Activated naive CD8-positive, alpha-beta T cell treated with anti-CD3 and anti-CD28 coated beads, Interleukin-2, amount 50 U/mL, for 24 hours (primary cell): Measurements from ENCODE around the gene KIF26B.

Experiments used
- ATAC-seq: fragments of 150-1000 bp; cut with Tn5 transposase; one replicate; pipeline ENCODE4 v1.10.0; 2021
- DNase-seq: peaks from one replicate; pipeline ENCODE4 v3.0.0; 2021
- H3K27ac Mint-ChIP-seq: one replicate; pipeline ENCODE4 v1.8.0; 2021; ENCODE audit warnings: mild to moderate bottlenecking, mixed read lengths
- H3K27me3 Mint-ChIP-seq: one replicate; pipeline ENCODE4 v1.8.0; 2021; ENCODE audit warnings: mixed read lengths
- H3K36me3 Mint-ChIP-seq: one replicate; pipeline ENCODE4 v1.8.0; 2021; ENCODE audit warnings: low read depth, mixed read lengths
- H3K4me1 Mint-ChIP-seq: one replicate; pipeline ENCODE4 v1.8.0; 2021; ENCODE audit warnings: mixed read lengths
- H3K4me3 Mint-ChIP-seq: one replicate; pipeline ENCODE4 v1.8.0; 2021; ENCODE audit warnings: mild to moderate bottlenecking, moderate library complexity, mixed read lengths
- H3K9me3 Mint-ChIP-seq: one replicate; pipeline ENCODE4 v1.8.0; 2021; ENCODE audit warnings: mixed read lengths

KIF26B gene

DNA sequence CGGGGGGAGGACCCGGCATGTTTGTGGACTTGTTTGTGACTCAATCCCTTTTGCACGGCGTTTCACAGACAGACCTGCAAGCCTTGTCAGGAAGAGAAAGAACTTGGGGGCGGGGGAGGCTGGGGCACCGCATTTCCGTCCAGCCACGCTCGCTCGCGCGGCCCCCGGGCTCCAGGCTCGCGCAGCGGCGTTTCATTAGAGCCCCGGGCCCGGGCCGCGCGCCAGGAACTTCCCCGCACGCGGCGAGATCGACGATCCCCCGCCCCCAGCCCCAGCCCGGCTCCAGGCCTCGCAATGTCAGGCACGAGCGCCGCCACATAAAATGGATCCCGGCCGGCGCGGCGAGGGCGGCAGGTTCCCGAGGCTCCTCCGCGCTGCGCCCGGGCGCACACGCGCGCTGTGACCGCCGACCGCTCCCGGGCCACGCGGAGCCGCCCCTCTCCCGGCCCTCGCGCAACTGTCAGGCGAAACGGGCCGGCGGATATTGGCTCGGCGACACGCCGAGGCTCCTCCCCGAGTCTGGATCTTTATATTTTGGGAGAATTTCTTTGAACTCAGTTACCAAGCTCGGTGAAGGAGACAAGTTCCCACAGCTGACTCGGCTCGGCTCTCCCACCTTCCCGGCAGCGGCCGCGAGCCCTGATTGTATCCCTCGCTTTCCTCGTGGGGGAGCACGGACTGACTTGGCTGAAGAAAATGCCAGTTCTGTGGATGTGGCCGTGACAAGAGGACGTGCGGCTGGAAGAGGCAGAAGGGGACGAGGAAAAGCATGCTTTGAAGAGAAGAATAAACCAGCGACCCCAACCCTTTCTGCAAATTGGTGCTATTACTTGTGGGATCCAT, at the start of gene KIF26B:
Gene KIF26B, plus strand, starts transcription at position 557 of the 843 bp plus-strand sequence. CDS start 440 bp downstream, outside the sequence.
- peak within 1 kb of the TSS; percentile 71 for H3K4me3 Mint-ChIP-seq
- H3K9me3 Mint-ChIP-seq: peaks cover 2% of the 10 kb centered on the region
- no peaks in the 10 kb centered on the region for H3K36me3 Mint-ChIP-seq
- no peak for ATAC-seq
- H3K4me1 Mint-ChIP-seq: peaks cover 23% of the 10 kb centered on the region
- H3K27ac Mint-ChIP-seq: no peak within 1 kb of the TSS
- DNase-seq: peak; percentile 37
- peaks cover 72% of the 10 kb centered on the region for H3K27me3 Mint-ChIP-seq

DNA sequence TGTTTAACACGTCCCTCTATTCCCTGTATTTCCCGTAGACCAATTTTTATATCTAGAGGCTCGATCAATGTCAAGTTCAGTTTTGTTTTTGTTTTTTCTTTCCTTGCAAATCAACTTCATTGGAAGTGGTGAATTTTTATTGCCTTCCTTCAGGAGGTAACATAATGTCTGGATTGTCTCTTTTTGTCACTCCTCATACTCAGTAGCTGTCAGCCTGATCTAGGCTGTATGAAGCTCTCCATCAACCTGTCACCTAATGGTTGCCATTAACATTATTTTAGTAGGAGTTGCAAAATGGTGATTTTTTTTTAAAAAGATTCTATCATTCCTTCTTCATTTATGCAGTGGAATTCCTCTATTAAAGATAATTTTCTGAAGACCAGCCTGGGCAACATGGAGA, 49.7 kb upstream of the KIF26B start:
- Mint-ChIP-seq H3K36me3 (no peaks in the 10 kb centered on the region), H3K4me3 (no peak overlapping the region), H3K9me3 (no peaks in the 10 kb centered on the region), H3K27me3 (no peaks in the 10 kb centered on the region), H3K4me1 (no peaks in the 10 kb centered on the region), H3K27ac (no peak overlapping the region)
- ATAC-seq (no peak), DNase-seq (no peak)

DNA sequence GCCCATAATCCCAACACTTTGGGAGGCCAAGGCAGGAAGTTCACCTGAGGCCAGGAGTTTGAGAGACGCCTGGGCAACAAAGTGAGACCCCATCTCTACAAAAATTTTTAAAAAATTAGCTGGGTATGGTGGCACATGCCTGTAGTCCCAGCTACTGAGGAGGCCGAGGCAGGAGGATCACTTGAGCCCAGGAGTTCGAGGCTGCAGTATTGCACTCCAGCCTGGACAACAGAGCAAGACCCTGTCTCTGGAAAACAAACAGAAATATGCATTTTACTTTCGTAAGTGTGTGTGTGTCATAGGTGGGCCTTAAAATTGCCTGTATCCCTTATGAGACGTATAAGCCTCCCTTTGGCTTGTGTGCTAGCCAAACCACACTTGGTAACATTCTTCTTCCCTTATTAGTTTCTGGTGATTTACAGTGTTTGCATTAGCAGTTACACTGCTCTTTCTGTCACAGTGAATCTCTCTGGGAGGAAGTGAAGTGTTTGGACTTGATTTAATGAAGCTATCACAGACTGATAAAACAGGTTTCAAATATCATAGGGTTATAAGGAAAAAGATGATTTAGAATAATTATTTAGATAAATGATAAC, 48.9 kb upstream of the KIF26B start:
- H3K4me1 Mint-ChIP-seq: no peaks in the 10 kb centered on the region
- DNase-seq (no peak), ATAC-seq (no peak)
- H3K9me3 Mint-ChIP-seq: no peaks in the 10 kb centered on the region
- no peak overlapping the region for H3K27ac Mint-ChIP-seq
- no peaks in the 10 kb centered on the region for H3K27me3 Mint-ChIP-seq
- H3K4me3 Mint-ChIP-seq: no peak overlapping the region
- no peaks in the 10 kb centered on the region for H3K36me3 Mint-ChIP-seq

DNA sequence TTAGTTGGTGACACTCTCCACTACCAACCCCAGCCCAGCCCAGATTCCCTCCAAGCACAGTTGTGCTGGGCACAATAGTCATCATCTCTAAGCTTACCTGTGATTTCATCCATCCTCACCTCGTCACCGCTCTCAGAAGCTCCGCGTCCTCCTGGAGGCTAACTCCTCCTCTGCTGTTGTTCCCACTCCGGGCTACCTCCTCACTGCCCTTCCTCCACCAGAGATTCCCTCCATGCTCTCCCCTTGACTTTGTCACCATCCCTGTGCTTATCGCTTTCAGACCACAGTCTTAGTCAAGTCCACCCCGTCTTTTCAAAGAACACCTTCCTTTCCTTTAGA, 47.0 kb upstream of the KIF26B start:
- H3K4me3 Mint-ChIP-seq: no peak overlapping the region
- DNase-seq (no peak), ATAC-seq (no peak)

DNA sequence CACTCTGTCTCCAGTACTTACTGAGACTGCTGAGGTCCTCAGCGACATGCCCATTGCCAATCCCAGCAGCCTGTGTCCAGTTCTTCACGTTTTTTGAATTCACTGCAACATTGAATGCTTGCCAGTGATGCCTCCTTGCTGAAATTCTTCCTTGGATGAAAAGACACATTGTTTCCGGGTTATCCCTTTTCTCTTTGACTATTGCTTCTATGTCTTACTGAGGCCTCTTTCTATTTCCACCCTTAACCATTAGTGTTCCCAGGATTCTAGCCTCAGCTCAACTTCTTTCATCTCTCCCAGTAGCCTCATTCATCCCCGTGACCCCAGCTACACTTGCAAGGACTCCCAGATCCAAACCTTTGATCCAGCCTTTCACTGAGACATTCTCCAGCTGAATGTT, 46.5 kb upstream of the KIF26B start:
- Mint-ChIP-seq H3K36me3 (no peaks in the 10 kb centered on the region), H3K4me3 (no peak overlapping the region), H3K27me3 (no peaks in the 10 kb centered on the region), H3K9me3 (no peaks in the 10 kb centered on the region), H3K27ac (no peak overlapping the region), H3K4me1 (no peaks in the 10 kb centered on the region)
- DNase-seq: no peak
- ATAC-seq: no peak

More for the DNA sequence above, 47.0 kb upstream of the KIF26B start:
- no peaks in the 10 kb centered on the region for H3K27me3 Mint-ChIP-seq
- no peaks in the 10 kb centered on the region for H3K36me3 Mint-ChIP-seq
- H3K9me3 Mint-ChIP-seq: no peaks in the 10 kb centered on the region
- no peak overlapping the region for H3K27ac Mint-ChIP-seq
- H3K4me1 Mint-ChIP-seq: no peaks in the 10 kb centered on the region

DNA sequence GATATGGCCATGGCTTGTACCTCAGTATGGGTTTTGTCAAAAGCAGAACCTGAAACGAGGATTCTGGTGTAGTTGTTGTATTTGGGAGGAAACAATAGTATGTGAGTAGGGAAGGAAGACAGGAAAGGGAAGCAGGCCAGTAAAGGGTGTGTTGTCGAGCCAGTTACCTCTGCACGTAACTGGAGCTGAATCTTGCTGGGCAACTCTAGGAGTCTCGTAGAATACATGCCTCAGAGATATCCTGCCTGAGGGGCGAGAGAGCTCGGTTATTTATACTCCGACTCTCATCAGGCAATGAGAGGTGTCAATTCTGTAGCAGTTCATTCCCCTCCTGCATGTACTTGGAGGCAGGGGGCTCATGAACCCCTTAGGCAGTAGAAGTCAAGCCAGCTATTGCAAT, 45.9 kb upstream of the KIF26B start:
- Mint-ChIP-seq H3K4me1 (no peaks in the 10 kb centered on the region), H3K27ac (no peak overlapping the region), H3K4me3 (no peak overlapping the region), H3K36me3 (no peaks in the 10 kb centered on the region), H3K27me3 (no peaks in the 10 kb centered on the region), H3K9me3 (no peaks in the 10 kb centered on the region)
- no peak for ATAC-seq
- DNase-seq: no peak

DNA sequence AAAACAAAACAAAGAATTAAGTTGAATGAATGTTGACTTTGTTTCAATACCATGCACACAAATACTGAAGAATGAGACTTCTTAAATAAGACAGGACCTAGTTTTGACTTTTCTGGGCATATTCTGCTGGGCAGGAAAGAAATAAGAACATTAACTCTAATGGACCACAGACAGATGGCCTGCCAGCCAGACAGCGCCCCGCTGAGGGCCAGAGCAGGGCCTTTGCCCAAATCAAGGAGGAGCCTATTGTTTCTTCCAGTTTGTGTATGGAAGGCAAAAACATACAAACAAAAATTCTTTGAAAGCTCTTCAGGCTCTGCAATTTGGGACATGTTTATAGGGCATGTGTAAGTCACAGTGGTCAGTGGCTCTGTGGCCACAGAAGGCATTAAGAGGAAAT, 44.4 kb upstream of the KIF26B start:
- Mint-ChIP-seq H3K9me3 (no peaks in the 10 kb centered on the region), H3K27me3 (no peaks in the 10 kb centered on the region), H3K4me1 (no peaks in the 10 kb centered on the region), H3K36me3 (no peaks in the 10 kb centered on the region), H3K27ac (no peak overlapping the region), H3K4me3 (no peak overlapping the region)
- no peak for ATAC-seq
- no peak for DNase-seq

DNA sequence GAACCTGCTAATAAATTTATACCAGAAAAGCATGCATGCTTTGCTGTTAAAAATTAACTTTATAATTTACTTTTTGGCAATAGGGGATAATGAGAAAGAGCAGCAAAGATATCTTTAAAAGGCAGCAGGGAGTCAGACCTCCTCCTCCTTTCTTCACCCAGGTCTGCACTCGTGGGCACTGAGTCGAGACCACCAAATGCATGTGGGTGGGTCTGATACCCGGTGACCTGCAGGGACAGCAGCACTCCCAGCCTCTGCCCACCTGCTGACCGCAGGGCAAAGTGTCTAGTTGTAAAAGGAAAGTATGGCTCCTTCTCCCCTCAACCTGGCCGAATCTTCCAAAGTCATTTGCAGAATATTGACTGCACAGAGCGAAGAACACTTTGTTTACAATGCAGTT, 43.7 kb upstream of the KIF26B start:
- Mint-ChIP-seq H3K4me1 (no peaks in the 10 kb centered on the region), H3K9me3 (no peaks in the 10 kb centered on the region), H3K36me3 (no peaks in the 10 kb centered on the region), H3K27me3 (no peaks in the 10 kb centered on the region), H3K4me3 (no peak overlapping the region), H3K27ac (no peak overlapping the region)
- ATAC-seq: no peak
- DNase-seq: no peak

DNA sequence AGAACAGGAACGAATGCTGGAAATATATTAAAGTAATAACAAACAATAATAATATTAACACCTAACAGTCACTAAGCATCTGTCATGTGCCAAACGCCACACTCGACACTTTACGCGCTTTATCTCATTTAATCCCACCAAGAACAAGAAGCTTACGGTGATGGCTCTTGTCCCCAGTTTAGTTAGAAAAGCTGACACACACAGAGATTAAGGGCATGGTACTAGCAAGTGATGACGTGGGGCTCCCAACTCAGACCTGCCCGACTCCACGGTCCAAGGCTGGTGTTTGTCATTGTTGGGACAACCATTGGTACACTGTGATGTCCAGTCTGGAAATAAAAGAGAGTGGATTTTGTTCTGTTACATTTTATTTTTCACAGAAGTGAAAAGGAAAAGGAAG, 41.1 kb upstream of the KIF26B start:
- no peaks in the 10 kb centered on the region for H3K9me3 Mint-ChIP-seq
- DNase-seq (no peak), ATAC-seq (no peak)
- H3K36me3 Mint-ChIP-seq: no peaks in the 10 kb centered on the region
- H3K27ac Mint-ChIP-seq: no peak overlapping the region
- H3K4me1 Mint-ChIP-seq: no peaks in the 10 kb centered on the region
- H3K27me3 Mint-ChIP-seq: no peaks in the 10 kb centered on the region
- no peak overlapping the region for H3K4me3 Mint-ChIP-seq

DNA sequence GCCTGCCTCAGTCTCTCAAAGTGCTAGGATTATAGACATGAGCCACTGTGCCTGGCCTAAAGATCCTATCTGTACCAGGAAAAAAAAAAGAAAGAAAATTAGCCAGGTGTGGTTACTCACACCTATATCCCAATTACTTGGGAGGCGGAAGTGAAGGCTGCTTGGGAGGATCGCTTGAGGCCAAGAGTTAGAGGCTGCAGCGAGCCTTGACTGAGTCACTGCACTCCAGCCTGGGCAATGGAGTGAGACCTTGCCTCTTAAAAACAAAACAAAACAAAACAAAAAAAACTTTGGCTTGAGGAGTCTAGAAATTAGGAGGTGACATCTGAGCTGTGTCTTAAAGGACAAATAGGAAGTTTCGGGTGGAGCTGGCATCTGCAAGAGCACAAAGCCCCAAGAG, 38.7 kb upstream of the KIF26B start:
- Mint-ChIP-seq H3K27ac (no peak overlapping the region), H3K9me3 (no peaks in the 10 kb centered on the region), H3K4me3 (no peak overlapping the region), H3K27me3 (no peaks in the 10 kb centered on the region), H3K36me3 (no peaks in the 10 kb centered on the region), H3K4me1 (no peaks in the 10 kb centered on the region)
- no peak for ATAC-seq
- no peak for DNase-seq

DNA sequence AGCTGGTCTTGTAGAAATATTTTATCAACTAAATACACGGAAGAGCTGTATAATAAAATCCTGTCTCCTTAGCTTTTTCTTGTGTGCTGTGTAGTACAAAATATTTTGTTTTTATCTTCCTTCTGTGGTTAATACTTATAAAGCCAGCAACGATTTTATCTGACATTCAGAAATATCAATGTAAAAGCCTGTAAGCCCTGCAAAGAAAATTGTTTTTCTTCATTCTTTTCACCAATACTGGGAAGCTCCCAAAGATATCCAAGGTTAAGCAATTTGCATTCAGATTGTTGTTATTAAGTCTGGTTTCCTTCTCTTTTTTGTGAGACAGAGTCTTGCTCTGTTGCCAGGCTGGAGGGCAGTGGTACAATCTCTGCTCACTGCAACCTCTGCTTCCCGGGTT, 38.0 kb upstream of the KIF26B start:
- no peaks in the 10 kb centered on the region for H3K4me1 Mint-ChIP-seq
- no peak for ATAC-seq
- H3K27ac Mint-ChIP-seq: no peak overlapping the region
- H3K27me3 Mint-ChIP-seq: no peaks in the 10 kb centered on the region
- DNase-seq: no peak
- H3K36me3 Mint-ChIP-seq: no peaks in the 10 kb centered on the region
- no peaks in the 10 kb centered on the region for H3K9me3 Mint-ChIP-seq
- no peak overlapping the region for H3K4me3 Mint-ChIP-seq

DNA sequence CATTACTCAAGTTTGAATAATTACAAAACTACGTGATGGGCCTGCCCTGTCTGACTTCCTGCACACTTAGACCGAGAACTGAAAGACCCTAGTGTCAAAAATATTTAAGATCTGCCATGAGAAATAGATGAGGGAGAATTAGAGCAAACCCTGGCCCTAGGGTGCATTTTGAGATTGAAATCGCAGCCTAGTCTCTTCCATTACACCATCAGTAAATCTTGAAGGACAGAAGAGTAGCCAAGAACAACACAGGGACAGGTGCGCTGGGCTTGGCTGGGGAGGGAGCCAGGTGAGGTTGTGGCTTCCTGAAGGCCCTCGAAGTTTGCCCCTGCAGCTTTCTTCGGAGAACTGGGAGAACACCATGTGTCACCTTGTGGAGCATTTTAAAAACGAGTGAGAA, 36.7 kb upstream of the KIF26B start:
- H3K4me1 Mint-ChIP-seq: no peaks in the 10 kb centered on the region
- no peak for ATAC-seq
- H3K9me3 Mint-ChIP-seq: no peaks in the 10 kb centered on the region
- H3K27me3 Mint-ChIP-seq: no peaks in the 10 kb centered on the region
- H3K27ac Mint-ChIP-seq: no peak overlapping the region
- no peaks in the 10 kb centered on the region for H3K36me3 Mint-ChIP-seq
- no peak overlapping the region for H3K4me3 Mint-ChIP-seq
- no peak for DNase-seq

DNA sequence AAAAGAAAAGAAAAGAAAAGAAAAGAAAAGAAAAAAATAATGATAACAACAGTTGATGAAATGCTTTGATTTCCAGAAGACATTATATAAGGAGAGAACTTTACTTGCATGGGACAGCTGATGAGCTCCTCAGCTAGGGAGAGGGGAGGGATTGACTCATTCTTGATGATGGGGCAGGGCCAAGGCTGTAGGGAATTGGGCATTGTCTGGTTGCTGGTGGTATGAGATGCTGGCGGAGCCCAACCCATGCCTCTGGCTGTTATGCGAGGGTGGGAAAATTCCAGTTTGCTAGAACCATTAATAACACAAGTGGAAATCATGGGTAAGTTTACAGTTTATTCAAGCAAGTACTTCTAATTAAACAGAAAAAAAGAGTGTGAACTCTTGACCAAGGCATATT, 36.0 kb upstream of the KIF26B start:
- Mint-ChIP-seq H3K36me3 (no peaks in the 10 kb centered on the region), H3K27ac (no peak overlapping the region), H3K9me3 (no peaks in the 10 kb centered on the region), H3K4me3 (no peak overlapping the region), H3K27me3 (no peaks in the 10 kb centered on the region), H3K4me1 (no peaks in the 10 kb centered on the region)
- no peak for DNase-seq
- ATAC-seq: no peak

DNA sequence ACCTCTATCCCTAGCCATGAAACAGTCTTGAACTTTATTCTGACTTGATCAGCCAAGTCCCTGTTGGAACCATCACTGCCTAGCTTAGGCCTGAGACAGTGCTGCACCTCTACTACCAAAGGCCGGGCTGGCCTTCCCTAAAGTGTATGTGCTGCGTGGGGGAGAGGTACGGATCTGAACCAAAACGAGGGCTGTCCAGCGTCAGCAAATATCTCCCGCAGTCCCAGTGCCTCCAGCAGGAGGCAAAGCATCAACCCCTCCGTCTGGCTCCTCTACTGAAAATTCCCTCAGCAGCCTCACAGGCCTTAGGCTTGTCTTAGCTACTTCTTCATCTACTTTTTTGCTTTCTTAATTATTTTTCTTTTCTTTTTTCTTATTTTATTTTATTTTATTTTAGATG, 33.3 kb upstream of the KIF26B start:
- Mint-ChIP-seq H3K27me3 (no peaks in the 10 kb centered on the region), H3K4me3 (no peak overlapping the region), H3K27ac (no peak overlapping the region), H3K36me3 (no peaks in the 10 kb centered on the region), H3K9me3 (no peaks in the 10 kb centered on the region), H3K4me1 (no peaks in the 10 kb centered on the region)
- ATAC-seq (no peak), DNase-seq (no peak)

DNA sequence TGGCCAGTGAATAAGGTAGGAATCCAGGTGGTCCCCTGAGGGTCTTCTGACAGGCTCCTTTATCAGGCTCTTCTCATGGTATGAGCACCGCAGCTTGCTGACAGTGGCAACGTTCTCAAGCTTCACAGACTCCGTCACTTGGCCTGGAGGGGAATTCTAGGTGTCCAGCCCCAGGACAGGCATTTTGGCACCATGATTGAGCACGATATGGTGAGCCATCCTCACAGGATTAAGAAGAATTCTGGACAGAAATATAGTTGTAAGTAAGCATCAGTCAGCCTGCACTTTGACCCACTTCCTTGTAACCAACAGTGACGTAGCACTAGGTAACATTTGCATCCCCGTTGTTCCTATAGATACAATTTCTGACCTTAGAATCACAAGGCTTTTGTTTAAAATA, 30.5 kb upstream of the KIF26B start:
- H3K4me3 Mint-ChIP-seq: no peak overlapping the region
- no peaks in the 10 kb centered on the region for H3K4me1 Mint-ChIP-seq
- H3K9me3 Mint-ChIP-seq: no peaks in the 10 kb centered on the region
- H3K27ac Mint-ChIP-seq: no peak overlapping the region
- ATAC-seq (no peak), DNase-seq (no peak)
- no peaks in the 10 kb centered on the region for H3K27me3 Mint-ChIP-seq
- H3K36me3 Mint-ChIP-seq: no peaks in the 10 kb centered on the region

DNA sequence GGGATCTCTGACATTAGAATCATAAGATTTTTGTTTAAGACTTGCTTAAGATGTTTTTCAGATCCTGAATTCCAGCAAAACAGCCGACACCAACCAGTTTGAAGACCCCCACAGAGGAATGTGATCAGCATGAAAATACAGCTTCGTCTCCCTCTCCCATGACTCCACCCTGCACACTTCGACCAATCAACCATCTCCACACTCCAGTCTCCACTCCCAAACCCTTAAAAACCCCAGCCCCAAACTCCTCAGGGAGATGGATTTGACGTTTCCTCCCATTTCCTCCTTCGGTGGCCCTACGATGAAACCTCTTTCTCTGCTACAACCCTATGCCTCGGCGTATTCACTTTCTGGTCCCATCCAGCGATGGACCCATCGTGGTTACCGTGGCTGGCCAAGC, 30.1 kb upstream of the KIF26B start:
- no peak for DNase-seq
- no peak for ATAC-seq
- no peaks in the 10 kb centered on the region for H3K36me3 Mint-ChIP-seq
- no peak overlapping the region for H3K4me3 Mint-ChIP-seq
- H3K27ac Mint-ChIP-seq: no peak overlapping the region
- H3K4me1 Mint-ChIP-seq: no peaks in the 10 kb centered on the region
- H3K9me3 Mint-ChIP-seq: no peaks in the 10 kb centered on the region
- H3K27me3 Mint-ChIP-seq: no peaks in the 10 kb centered on the region
